ENCODE data around the gene ADAM10.
"Not testable (repeated sequence)": the region's sequence is repeated elsewhere in the genome, so short reads cannot be mapped to it uniquely, and the experiment has no call there.

Gene ADAM10, protein sequence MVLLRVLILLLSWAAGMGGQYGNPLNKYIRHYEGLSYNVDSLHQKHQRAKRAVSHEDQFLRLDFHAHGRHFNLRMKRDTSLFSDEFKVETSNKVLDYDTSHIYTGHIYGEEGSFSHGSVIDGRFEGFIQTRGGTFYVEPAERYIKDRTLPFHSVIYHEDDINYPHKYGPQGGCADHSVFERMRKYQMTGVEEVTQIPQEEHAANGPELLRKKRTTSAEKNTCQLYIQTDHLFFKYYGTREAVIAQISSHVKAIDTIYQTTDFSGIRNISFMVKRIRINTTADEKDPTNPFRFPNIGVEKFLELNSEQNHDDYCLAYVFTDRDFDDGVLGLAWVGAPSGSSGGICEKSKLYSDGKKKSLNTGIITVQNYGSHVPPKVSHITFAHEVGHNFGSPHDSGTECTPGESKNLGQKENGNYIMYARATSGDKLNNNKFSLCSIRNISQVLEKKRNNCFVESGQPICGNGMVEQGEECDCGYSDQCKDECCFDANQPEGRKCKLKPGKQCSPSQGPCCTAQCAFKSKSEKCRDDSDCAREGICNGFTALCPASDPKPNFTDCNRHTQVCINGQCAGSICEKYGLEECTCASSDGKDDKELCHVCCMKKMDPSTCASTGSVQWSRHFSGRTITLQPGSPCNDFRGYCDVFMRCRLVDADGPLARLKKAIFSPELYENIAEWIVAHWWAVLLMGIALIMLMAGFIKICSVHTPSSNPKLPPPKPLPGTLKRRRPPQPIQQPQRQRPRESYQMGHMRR

GRCh38 chr15:58749532-58750337 is at the start of gene ADAM10:
Gene ADAM10, minus strand, starts transcription at chr15:58749707. Its CDS starts 173 bp downstream, at chr15:58749534.
- DNase-seq (ENCODE audit: low read depth): peak; percentile 98

DNA sequence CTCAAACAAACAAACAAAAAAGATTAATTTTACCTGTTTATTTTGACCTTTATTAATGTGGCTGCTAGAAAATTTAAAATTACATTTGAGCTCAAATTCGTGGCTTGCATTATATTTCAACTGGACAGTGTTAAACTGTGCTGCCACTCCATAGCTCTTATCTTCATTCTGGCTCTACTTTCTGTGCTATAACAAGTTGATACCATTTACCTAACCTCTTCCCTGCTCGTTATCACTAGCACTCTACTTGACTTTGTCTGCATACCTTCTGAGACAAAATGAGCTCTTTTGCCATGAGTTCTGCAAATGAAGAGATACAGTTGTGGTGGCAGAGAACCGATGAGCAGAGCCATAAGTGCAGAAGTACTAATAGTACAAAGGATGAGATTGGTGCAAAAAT is 48.0 kb upstream of the ADAM10 start:
- DNase-seq (ENCODE audit: low read depth): no peak

DNA sequence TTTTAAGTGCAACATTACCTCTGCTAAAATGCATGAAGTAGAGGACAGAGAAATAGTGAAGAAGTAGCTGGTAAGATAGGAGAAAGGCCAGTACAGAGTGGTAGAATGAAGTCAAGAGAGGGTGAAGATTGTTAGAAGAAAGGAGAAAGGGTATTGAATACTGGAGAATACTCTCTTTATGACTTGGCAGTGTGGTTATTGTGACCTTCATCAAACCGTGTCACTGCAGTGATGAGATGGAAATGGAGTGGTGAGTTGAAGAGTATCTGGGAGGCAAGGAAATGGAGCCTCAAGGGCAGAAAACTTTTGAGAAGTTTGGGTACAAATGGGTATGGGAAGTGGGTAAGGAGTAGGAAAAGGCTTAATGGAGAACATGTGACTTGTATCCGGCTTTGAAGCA is 46.3 kb upstream of the ADAM10 start:
- no peak for DNase-seq (ENCODE audit: low read depth)

GRCh38 chr15:58793862-58794261 is 44.4 kb upstream of the ADAM10 start:
- no peak for DNase-seq (ENCODE audit: low read depth)

GRCh38 chr15:58788056-58788710 is 38.7 kb upstream of the ADAM10 start:
- DNase-seq (ENCODE audit: low read depth): no peak

DNA sequence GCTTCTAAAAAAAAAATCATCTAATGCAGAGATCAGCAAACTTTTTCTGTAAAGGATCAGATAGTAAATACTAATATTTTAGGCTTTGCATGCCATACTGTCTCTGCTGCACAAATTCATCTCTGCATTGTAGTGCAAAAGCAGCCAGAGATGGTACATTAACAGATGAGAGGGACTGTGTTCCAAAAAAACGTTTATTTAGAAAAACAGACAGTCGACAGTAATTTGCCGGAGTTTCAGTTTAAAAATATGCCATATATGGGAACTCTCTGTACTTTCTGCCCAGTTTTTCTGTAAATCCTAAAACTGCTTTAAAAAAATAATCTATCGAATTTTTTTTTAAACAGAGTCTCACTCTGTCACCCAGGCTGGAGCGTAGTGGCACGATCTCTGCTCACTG is 35.8 kb upstream of the ADAM10 start:
- no peak for DNase-seq (ENCODE audit: low read depth)

DNA sequence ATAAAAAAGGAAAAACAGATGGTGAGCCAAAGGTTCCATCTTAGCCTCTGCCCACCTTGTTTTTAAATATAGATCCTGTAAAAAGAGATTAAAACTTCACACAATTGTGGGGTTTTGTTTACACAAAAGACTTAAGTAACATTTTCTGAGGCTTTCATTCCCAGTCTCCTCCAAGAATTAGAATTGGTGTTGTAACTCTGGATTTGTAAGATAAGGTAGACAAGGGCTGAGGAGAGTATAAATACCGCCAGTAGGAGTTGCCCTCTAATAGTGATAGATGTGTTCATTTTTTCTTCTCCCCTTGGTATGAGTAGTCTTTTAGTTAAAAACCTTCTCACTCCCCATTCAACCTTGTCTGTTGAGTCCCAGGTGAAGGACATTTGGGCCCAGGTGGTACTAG is 30.0 kb upstream of the ADAM10 start:
- no peak for DNase-seq (ENCODE audit: low read depth)

- no peak for DNase-seq (ENCODE audit: low read depth)
These were observed 27.6 kb upstream of the ADAM10 start for GRCh38 chr15:58777107-58777506.

DNA sequence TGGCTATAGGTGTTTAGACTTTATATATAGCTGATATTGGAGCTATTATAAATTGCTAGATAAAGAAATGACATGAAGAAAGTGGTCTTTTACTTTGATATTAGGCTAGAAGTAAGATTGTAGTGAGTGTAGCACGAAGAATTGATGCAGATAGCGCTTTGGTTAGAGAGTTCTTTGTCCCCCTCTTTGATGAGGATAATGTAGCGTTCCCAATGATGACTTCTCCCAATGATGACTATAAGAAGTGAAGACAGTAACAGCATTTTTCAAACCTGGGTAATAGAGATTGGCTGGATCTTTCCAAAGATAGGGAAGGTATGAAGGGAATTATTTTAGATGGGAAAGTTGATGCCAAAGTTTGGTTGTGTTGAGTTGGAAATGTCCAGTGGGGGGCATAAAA is 25.9 kb upstream of the ADAM10 start:
- no peak for DNase-seq (ENCODE audit: low read depth)

- no peak for DNase-seq (ENCODE audit: low read depth)
These were observed 23.5 kb upstream of the ADAM10 start for GRCh38 chr15:58773024-58773423.

GRCh38 chr15:58771621-58772250 is 22.2 kb upstream of the ADAM10 start:
- DNase-seq (ENCODE audit: low read depth): no peak

- DNase-seq (ENCODE audit: low read depth): peak; percentile 97
These were observed 21.5 kb upstream of the ADAM10 start, which contains the start of gene MINDY2 for GRCh38 chr15:58770857-58771620. Gene MINDY2, plus strand, starts transcription at chr15:58771302. Its CDS starts 94 bp downstream, at chr15:58771396.

DNA sequence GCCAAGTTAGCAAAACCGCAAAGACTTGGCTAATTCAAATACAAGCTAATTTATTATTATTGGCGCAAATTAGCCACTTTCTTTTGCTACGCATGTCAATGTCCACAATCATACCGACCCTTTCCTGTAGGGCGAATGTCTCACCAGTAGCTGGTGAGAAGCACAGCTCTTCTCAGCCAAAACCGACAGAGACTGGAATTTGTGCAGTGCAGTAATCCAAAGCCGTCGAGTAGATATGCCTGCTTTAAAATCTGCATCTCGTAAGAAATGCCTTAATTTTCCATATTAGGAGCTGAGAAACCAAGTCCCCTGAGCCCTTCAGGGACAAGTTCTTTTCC is 21.0 kb upstream of the ADAM10 start:
- peak; percentile 83 for DNase-seq (ENCODE audit: low read depth)

DNA sequence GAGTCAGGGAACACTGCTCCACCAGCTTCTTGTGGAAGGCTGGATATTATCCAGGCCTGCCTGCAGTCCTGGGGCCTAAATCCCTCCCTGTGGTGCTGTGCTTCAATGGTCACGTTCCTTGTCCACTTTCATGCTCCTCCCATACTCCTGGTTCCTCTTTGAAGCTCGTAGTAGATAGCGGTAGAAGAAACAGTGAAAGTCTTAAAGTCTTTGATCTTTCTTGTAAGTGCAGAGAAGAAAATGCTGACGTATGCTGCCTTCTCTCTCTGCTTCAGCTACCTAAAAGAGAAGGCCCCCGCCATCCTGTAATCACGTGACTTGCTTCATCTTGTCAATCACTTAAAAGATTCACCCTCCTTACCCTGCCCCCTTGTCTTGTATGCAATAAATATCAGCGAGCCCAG is 19.1 kb upstream of the ADAM10 start:
- DNase-seq (ENCODE audit: low read depth): not testable (repeated sequence)

DNA sequence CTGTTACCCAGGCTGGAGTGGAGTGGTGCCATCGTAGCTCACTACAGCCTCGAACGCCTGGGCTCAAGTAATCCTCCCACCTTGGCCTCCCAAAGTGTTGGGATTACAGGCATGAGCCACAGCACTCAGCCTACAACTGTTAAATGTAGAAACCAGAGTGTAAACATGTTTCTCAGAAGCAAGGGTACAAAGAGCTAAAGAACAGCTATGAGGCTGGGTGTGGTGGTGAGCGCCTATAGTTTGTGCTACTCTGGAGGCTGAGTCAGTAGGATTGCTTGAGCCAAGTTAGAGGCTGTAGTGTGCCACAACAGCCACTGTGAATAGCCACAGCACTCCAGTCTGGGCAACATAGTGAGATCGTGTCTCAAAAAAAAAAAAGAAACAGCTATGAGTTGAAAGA is 16.8 kb upstream of the ADAM10 start:
- no peak for DNase-seq (ENCODE audit: low read depth)

- DNase-seq (ENCODE audit: low read depth): no peak
These were observed 15.0 kb upstream of the ADAM10 start for GRCh38 chr15:58764468-58764867.

GRCh38 chr15:58762731-58763130 is 13.2 kb upstream of the ADAM10 start:
- no peak for DNase-seq (ENCODE audit: low read depth)

DNA sequence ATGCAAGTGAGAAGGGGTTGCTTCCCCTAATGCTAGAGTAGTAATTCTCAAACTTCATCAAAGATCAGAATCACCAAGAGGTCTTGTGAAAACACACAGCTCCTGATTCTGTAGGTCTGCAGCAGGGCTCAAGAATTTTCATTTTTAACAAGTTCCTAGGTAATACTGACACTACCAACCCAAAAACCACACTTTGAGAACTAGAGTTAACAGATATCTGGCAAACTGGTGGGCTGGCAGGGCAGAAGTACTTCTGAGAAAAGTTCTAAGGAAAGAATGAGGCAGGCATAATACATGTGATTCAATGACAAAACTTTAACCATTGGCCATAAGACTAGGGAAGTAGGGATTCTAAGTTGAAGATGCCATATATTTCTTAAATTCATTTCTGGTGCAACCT is 12.8 kb upstream of the ADAM10 start:
- no peak for DNase-seq (ENCODE audit: low read depth)

- DNase-seq (ENCODE audit: low read depth): no peak
These were observed 11.5 kb upstream of the ADAM10 start for GRCh38 chr15:58761010-58761388.

DNA sequence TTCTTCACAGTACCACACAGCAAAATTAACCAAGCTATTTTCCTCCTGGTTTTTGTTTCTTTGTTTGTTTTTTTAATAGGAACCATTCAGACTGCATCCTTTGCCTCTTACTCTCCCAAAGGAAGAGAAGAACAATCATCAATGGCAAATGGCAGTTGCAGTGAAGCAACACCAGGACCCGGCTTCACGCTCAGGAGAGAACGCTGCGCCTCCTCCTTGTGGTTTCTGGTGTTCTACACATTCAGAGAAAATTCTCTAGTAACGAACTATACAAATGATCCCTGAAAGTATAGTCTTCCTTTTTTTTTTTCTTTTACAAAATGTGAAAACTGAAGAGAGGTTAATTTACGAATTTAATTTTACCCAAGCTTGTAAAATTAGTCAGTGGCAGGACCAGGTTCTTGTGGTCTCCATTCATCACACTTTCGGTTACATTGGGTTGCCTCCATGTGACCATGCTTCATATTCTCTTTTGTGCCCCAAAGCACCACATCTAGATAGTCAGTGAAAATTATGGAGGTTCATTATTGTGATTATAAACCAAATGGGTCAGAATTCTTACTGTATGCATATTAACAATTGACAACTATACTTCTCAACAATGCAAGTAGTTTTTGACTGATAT is 11.0 kb upstream of the ADAM10 start:
- DNase-seq (ENCODE audit: low read depth): no peak
